H1 (cell line): ENCODE results near the gene AKR1C3. TPM values are rescaled to one million over a fixed set of nuclear protein-coding genes. Genes with fewer than 3 reads are reported as not detected.

ENCODE experiments used
- CHD2 ChIP-seq: IDR thresholded peaks from 2 replicates; pipeline ENCODE4 v1.6.1; 2012; ENCODE audit warnings: low read length, improper control_type of control experiment
- CTBP2 ChIP-seq: IDR thresholded peaks from 2 replicates; pipeline ENCODE4 v1.7.0; 2011; ENCODE audit warnings: borderline replicate concordance, mild to moderate bottlenecking, moderate library complexity, mixed read lengths, low read length; ENCODE audit not compliant: insufficient read depth, insufficient read length
- NRF1 ChIP-seq: IDR thresholded peaks from 2 replicates; pipeline ENCODE4 v1.6.1; 2011; ENCODE audit warnings: mild to moderate bottlenecking, low read depth, low read length, improper control_type of control experiment
- TAF1 ChIP-seq: IDR thresholded peaks from 2 replicates; pipeline ENCODE4 v1.6.1; 2011; ENCODE audit warnings: mild to moderate bottlenecking, low read depth, low read length
- TCF12 ChIP-seq: IDR thresholded peaks from 2 replicates; pipeline ENCODE4 v1.6.1; 2011; ENCODE audit warnings: low read depth, mild to moderate bottlenecking, low read length
- polyA plus RNA-seq, 7 experiments: library from polyadenylated mRNA; depleted of rRNA in 3 of 7; stranded (reverse) in 5 of 7; unstranded in 2 of 7; fragments of >200 nt in 5 of 7; fragments of 200-250 nt in 2 of 7; gene quantifications; 1 replicate in 5 of 7; 2 replicates in 1 of 7; 4 replicates in 1 of 7; pipeline versions ENCODE4 v1.2.1 to v1.2.3, GENCODE V29; 2011 to 2013; ENCODE audit warnings: missing spikeins in 2 of 7, mixed read lengths in 2 of 7
- total RNA-seq: library from RNA; stranded (reverse); fragmentation: NEBNext Ultra II Directional; extraction: Animal tissue kit (Norgen Biotek cat#: 25700); gene quantifications from 2 replicates; pipeline ENCODE4 v1.2.1, GENCODE V29; 2021

The AKR1C3 gene
- total and polyA plus RNA-seq, 2 of the 8 experiments (the other 6 are each of a cell fraction or from before 2014, with no cell fraction given): 4.6 to 6.9 TPM

DNA sequence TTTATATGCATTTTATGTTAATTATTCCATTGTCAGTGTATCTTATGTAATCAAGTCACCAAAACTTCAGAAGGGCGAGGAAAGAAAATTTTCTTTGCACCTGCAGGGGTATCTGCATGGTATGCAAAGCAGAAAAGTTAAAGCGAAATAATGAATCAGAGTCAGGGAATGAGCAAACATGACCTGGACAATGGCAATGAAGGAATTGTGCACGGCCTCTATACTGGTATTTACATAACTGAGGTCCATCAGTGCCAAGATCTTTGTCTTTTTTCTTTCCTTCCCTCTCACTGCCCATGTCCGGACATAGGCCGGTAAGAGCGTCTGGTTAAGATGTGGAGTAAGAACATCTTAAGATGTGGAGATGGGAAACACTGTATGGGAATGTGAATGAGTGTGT is 14.4 kb upstream of the AKR1C3 start (continued):
- TF ChIP-seq NRF1 (no peak), CHD2 (no peak), TCF12 (no peak), TAF1 (no peak), CTBP2 (no peak)
